Activated CD8-positive, alpha-beta memory T cell treated with anti-CD3 and anti-CD28 coated beads, Interleukin-2, amount 50 U/mL, for 24 hours (primary cell): ENCODE data around the gene ADCYAP1.

Source experiments
- DNase-seq: peaks from one replicate; pipeline ENCODE4 v3.0.0-alpha.2; 2020; ENCODE audit errors: extremely low read depth

ADCYAP1 gene

GRCh38 chr18:910247-910646 lies 5.6 kb downstream of the ADCYAP1 start:
- no peak for DNase-seq

GRCh38 chr18:911025-911424 lies 6.4 kb downstream of the ADCYAP1 start:
- no peak for DNase-seq

- no peak for DNase-seq
Observed at GRCh38 chr18:911486-911885, 6.8 kb downstream of the ADCYAP1 start.

GRCh38 chr18:916562-916961 lies 11.9 kb downstream of the ADCYAP1 start:
- no peak for DNase-seq

- no peak for DNase-seq
Observed at GRCh38 chr18:919078-919477, 14.4 kb downstream of the ADCYAP1 start.

- DNase-seq = no peak
Observed at GRCh38 chr18:923144-923866, 18.6 kb downstream of the ADCYAP1 start.

GRCh38 chr18:924987-925386 lies 20.3 kb downstream of the ADCYAP1 start:
- DNase-seq = no peak

- no peak for DNase-seq
Observed at GRCh38 chr18:926946-927345, 22.3 kb downstream of the ADCYAP1 start.

GRCh38 chr18:933082-933481 lies 28.4 kb downstream of the ADCYAP1 start:
- no peak for DNase-seq

GRCh38 chr18:934518-935133 lies 30.0 kb downstream of the ADCYAP1 start:
- no peak for DNase-seq

- no peak for DNase-seq
Observed at GRCh38 chr18:936941-937340, 32.3 kb downstream of the ADCYAP1 start.

GRCh38 chr18:939166-939565 lies 34.5 kb downstream of the ADCYAP1 start:
- no peak for DNase-seq

GRCh38 chr18:939958-940357 lies 35.3 kb downstream of the ADCYAP1 start:
- DNase-seq = no peak

GRCh38 chr18:941331-941730 lies 36.7 kb downstream of the ADCYAP1 start:
- DNase-seq = no peak

GRCh38 chr18:944440-944839 lies 39.8 kb downstream of the ADCYAP1 start:
- DNase-seq = no peak

- DNase-seq = no peak
Observed at GRCh38 chr18:949724-950631, 45.3 kb downstream of the ADCYAP1 start.

- no peak for DNase-seq
Observed at GRCh38 chr18:950882-951495, 46.3 kb downstream of the ADCYAP1 start.

GRCh38 chr18:955384-956066 lies 50.9 kb downstream of the ADCYAP1 start:
- DNase-seq = no peak

GRCh38 chr18:957829-958228 lies 53.2 kb downstream of the ADCYAP1 start:
- DNase-seq = no peak

- DNase-seq = no peak
Observed at GRCh38 chr18:959854-960253, 55.2 kb downstream of the ADCYAP1 start.
